PFSK-1 (cell line): Measurements from ENCODE around the gene FOXO1.

Experiments used
- FOXP2 ChIP-seq: optimal IDR thresholded peaks from 2 replicates; pipeline ENCODE3; 2011; ENCODE audit warnings: borderline replicate concordance, control low read depth, inconsistent platforms; ENCODE audit not compliant: insufficient read depth; ENCODE audit errors: extremely low read length, extremely low read depth
- POLR2AphosphoS5 ChIP-seq: IDR thresholded peaks from 2 replicates; pipeline ENCODE4 v1.6.1; 2012; ENCODE audit warnings: low read depth, mild to moderate bottlenecking, control low read depth, low read length, moderate library complexity
- REST ChIP-seq, 2 experiments: IDR thresholded peaks; 2 replicates each; pipeline versions ENCODE4 v1.6.1 to v1.8.0; 2011 to 2012; ENCODE audit warnings: low read depth in 2 of 2, low read length in 2 of 2, control low read depth in 1 of 2, inconsistent platforms in 1 of 2, mild to moderate bottlenecking in 1 of 2, moderate library complexity in 1 of 2; ENCODE audit not compliant: insufficient read depth in 1 of 2
- SIN3A ChIP-seq: IDR thresholded peaks from 2 replicates; pipeline ENCODE4 v1.6.1; 2012; ENCODE audit warnings: mild to moderate bottlenecking, low read length, moderate library complexity, borderline replicate concordance; ENCODE audit not compliant: insufficient read depth
- TAF1 ChIP-seq: IDR thresholded peaks from 2 replicates; pipeline ENCODE4 v1.6.1; 2012; ENCODE audit warnings: low read length, control low read depth, borderline replicate concordance; ENCODE audit not compliant: insufficient read depth

- TF ChIP-seq REST (IDR thresholded peaks at IDR 0.05; ENCODE audit: insufficient read depth in 1 of 2, low read depth in 2 of 2, low read length in 2 of 2) (no peak), TAF1 (no peak), POLR2AphosphoS5 (no peak), SIN3A (no peak), FOXP2 (no peak)
Observed at GRCh38 chr13:40514802-40515201, 151.6 kb downstream of the FOXO1 start.
